GM21825 (cell line): Measurements from ENCODE around the gene NFATC2.

ENCODE experiments used
- ATAC-seq: cut with Tn5 transposase; IDR thresholded peaks from one replicate; pipeline ENCODE4 v1.9.1; 2021; ENCODE audit warnings: mild to moderate bottlenecking, moderate library complexity; ENCODE audit not compliant: unreplicated experiment

The NFATC2 gene

GRCh38 chr20:51542571-51543421 is at the start of gene NFATC2:
NFATC2 (minus strand) TSS chr20:51542719; CDS start chr20:51542499, 220 bp downstream.
- ATAC-seq, result peak; percentile 28

DNA sequence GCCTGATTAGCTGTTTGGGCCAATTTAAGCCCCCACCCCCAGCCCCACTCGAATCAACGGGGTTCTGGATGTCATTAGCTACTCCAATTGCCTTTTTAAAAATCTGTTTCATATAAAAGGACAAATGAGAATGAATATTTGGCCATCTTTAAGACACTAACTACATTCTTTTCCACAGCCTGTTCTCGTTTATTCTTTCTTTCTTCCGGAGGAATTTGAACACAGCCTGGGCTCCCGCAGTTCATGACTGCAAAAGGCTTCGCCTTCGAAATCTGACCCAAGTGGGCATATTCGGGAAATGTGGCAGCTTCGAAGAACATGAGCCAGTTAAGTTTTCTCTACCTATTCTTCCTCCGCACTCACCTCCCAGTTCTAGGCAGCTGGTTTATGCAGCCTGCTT is 49.4 kb upstream of the NFATC2 start:
- no peak for ATAC-seq

DNA sequence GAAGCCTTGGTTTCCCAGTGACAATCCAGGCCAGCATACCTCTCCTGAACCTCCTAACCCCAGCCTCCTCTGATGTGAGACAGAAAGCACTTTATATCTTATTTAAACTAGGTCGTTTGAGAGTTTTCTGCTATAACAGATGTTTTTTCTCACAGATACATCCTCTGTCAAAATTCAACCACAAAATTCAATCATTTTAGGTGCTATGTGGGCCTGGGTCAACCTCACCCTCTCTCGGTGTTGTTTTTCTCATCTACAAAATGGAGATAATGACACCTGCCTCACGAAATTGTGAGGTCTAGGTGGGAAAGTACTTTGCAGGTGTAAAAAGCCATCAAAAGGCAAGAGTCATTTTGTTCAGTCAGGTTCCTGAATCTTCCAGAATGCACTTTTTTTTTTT is 46.2 kb upstream of the NFATC2 start:
- ATAC-seq, result no peak

GRCh38 chr20:51587145-51587544 is 44.6 kb upstream of the NFATC2 start:
- ATAC-seq, result no peak

- ATAC-seq, result no peak
These were observed 43.5 kb upstream of the NFATC2 start for GRCh38 chr20:51586005-51586440.

DNA sequence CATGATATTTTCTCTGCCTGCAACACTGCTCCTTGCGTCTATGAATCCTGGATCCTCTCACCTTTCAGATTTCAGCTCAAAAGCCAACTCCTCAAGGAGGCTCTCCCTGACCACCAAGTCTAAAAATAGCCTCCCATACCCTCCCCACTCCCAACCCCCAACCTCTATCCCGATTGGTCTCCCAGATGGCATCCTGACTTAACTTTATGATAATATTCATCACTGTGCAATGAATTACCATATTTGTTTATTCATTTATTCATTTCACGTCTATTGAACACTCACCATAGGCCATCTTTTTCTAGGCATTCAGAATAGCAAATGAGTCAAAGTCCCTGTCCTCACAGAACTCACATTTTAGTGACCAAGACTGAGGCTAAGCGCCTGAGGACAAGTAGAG is 42.6 kb upstream of the NFATC2 start:
- no peak for ATAC-seq

- ATAC-seq, result no peak
These were observed 42.2 kb upstream of the NFATC2 start for GRCh38 chr20:51584737-51585136.

- no peak for ATAC-seq
These were observed 41.6 kb upstream of the NFATC2 start for GRCh38 chr20:51584116-51584515.

GRCh38 chr20:51583499-51583898 is 41.0 kb upstream of the NFATC2 start:
- no peak for ATAC-seq

- no peak for ATAC-seq
These were observed 40.6 kb upstream of the NFATC2 start for GRCh38 chr20:51583073-51583472.

DNA sequence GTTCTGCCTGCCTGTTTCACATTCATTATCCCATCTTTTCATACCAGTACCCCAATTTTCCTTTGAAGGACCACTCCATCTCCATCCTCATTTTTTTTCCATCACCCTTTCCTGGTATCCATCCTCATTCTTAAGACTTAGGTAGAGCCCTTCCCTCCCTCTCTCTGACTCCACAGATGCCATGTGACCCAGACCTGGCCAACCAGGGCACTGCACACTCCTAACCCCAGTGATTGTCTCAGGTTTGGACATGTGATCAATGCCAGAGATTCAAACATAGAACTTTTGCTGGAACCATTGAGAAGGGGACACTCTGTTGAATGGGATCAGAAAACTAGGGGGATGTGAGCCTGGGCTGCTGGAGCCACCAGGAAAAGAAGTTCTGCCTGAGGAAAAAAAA is 39.1 kb upstream of the NFATC2 start:
- no peak for ATAC-seq

- ATAC-seq, result no peak
These were observed 36.6 kb upstream of the NFATC2 start for GRCh38 chr20:51579137-51579536.

- ATAC-seq, result no peak
These were observed 35.6 kb upstream of the NFATC2 start for GRCh38 chr20:51578145-51578459.

DNA sequence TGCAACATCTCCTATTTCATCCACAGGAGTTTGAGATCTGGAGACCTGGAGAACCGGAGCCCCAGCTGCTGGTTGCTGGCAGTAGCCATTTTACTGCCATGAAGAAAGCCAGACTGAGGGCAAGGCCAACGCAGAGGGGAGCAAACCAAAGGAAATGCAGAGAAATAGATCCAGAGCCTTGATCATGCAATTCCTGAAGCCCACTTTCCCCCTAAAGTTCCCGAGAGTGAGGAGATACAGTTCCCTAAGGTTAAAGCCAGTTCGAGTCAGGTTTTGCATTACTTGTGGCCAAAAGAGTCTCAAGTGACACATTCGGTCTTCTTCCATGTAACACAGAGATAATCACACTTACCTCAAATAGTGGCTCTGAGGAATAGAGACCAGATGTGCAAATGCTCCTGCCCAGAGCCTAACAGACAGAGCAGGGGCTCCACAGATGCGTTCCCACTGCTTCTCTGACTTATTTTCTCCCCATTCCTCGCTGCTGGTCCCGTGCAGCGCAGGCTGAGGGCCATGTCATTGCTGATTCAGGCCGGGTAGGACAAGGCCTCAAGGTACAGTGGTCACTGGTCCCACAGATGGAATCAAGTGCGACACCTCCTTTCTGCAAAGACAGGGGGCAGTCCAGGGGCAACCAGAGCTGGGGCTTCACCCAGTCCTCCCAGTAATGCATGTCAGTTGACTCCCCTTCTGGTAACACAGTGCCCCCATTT is 35.1 kb upstream of the NFATC2 start:
- no peak for ATAC-seq

DNA sequence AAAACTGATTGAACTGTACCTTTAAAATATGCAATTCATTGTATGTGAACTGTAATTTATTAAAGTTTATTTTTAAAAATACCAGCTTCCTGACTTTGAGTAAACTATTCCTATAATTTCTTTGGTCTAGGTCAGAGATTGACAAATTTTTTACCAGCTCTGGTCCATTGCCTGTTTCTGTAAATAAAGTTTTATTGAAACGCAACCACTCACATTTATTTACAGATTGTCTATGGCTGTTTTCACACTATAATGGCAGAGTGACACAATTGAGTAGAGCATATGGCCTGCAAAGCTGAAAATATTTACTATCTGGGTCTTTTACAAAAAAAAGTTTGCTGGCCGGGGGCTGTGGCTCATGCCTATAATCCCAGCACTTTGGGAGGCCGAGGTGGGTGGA is 33.0 kb upstream of the NFATC2 start:
- ATAC-seq, result no peak

GRCh38 chr20:51574248-51575033 is 31.9 kb upstream of the NFATC2 start:
- ATAC-seq, result no peak

GRCh38 chr20:51573576-51574243 is 31.2 kb upstream of the NFATC2 start:
- no peak for ATAC-seq

DNA sequence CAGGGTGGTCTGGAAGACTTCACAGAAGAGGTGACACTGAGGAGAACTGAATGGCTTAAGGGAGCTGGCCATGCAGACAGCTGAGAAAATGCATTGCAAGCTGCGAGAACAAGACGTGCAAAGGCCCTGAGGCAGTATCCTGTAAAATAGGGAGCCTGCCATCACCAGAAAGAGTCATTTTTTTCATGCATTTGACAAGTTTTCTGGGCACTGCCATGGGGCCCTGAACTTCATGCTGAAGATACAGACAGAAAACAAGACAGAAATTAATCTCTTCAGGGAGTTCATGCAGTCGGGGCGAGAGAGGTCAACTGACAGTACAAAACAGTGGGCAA is 28.9 kb upstream of the NFATC2 start:
- ATAC-seq, result no peak

- ATAC-seq, result no peak
These were observed 28.4 kb upstream of the NFATC2 start for GRCh38 chr20:51570739-51571459.
